Stimulated activated CD4-positive, alpha-beta T cell treated with anti-CD3 and anti-CD28 coated beads, TNF-alpha, amount 100 ng/mL, for 24 hours (primary cell): Measurements from ENCODE around the gene HRH2.
A peak's percentile ranks its signal among the peaks of the same experiment; 100 is the strongest.
"Not testable (repeated sequence)": the region's sequence is repeated elsewhere in the genome, so short reads cannot be mapped to it uniquely, and the experiment has no call there.

Source experiments
- DNase-seq, 3 experiments: peaks; one replicate each; pipeline ENCODE4 v3.0.0-alpha.2; 2020; ENCODE audit warnings: low read depth in 3 of 3

Gene HRH2

GRCh38 chr5:175713930-175714329 lies 56.1 kb downstream of the HRH2 start:
- DNase-seq = no peak

GRCh38 chr5:175714479-175715085 lies 56.7 kb downstream of the HRH2 start:
- no peak for DNase-seq

GRCh38 chr5:175715627-175716522 lies 58.0 kb downstream of the HRH2 start:
- DNase-seq = no peak

GRCh38 chr5:175717837-175718236 lies 60.0 kb downstream of the HRH2 start:
- no peak for DNase-seq

- peak; percentile 55 to 77 (median 63) for DNase-seq
These were observed 60.7 kb downstream of the HRH2 start for GRCh38 chr5:175718401-175719108.

GRCh38 chr5:175719109-175719432 lies 61.2 kb downstream of the HRH2 start:
- not testable (repeated sequence) for DNase-seq

GRCh38 chr5:175724314-175725275 lies 66.7 kb downstream of the HRH2 start:
- DNase-seq = no peak

GRCh38 chr5:175728316-175728715 lies 70.4 kb downstream of the HRH2 start:
- DNase-seq = no peak

GRCh38 chr5:175728885-175729828 lies 71.3 kb downstream of the HRH2 start:
- DNase-seq = no peak

- peak; percentile 86 to 94 (median 91) for DNase-seq
These were observed 72.0 kb downstream of the HRH2 start for GRCh38 chr5:175729829-175730277.

GRCh38 chr5:175731172-175731571 lies 73.3 kb downstream of the HRH2 start:
- no peak for DNase-seq

- no peak for DNase-seq
These were observed 74.0 kb downstream of the HRH2 start for GRCh38 chr5:175731756-175732465.

GRCh38 chr5:175733017-175733416 lies 75.1 kb downstream of the HRH2 start:
- no peak for DNase-seq

GRCh38 chr5:175734016-175734415 lies 76.1 kb downstream of the HRH2 start:
- DNase-seq = no peak

GRCh38 chr5:175734501-175734900 lies 76.6 kb downstream of the HRH2 start:
- no peak for DNase-seq

GRCh38 chr5:175735701-175736100 lies 77.8 kb downstream of the HRH2 start:
- no peak for DNase-seq

- no peak for DNase-seq
These were observed 78.8 kb downstream of the HRH2 start for GRCh38 chr5:175736652-175737051.

GRCh38 chr5:175737481-175737880 lies 79.6 kb downstream of the HRH2 start:
- no peak for DNase-seq

GRCh38 chr5:175738126-175738525 lies 80.3 kb downstream of the HRH2 start:
- DNase-seq = no peak
